HG03460 (cell line): Measurements from ENCODE around the gene FRS2.
"Not testable (repeated sequence)": the region's sequence is repeated elsewhere in the genome, so short reads cannot be mapped to it uniquely, and the experiment has no call there.

Source experiments
- ATAC-seq: cut with Tn5 transposase; IDR thresholded peaks from one replicate; pipeline ENCODE4 v1.9.1; 2021; ENCODE audit not compliant: unreplicated experiment

FRS2 gene

GRCh38 chr12:69470189-69471075 is at the start of gene FRS2:
Gene FRS2, plus strand, starts transcription at chr12:69470388. Its CDS starts 98,643 bp downstream, at chr12:69569031.
- peak; percentile 98 for ATAC-seq

- no peak for ATAC-seq
These were observed 48.6 kb upstream of the FRS2 start for GRCh38 chr12:69421548-69421947.

- no peak for ATAC-seq
These were observed 46.9 kb upstream of the FRS2 start for GRCh38 chr12:69423037-69423905.

GRCh38 chr12:69425417-69425816 is 44.8 kb upstream of the FRS2 start:
- no peak for ATAC-seq

- no peak for ATAC-seq
These were observed 41.7 kb upstream of the FRS2 start for GRCh38 chr12:69428351-69429073.

GRCh38 chr12:69430942-69431590 is 39.1 kb upstream of the FRS2 start:
- ATAC-seq, result no peak

- no peak for ATAC-seq
These were observed 38.5 kb upstream of the FRS2 start for GRCh38 chr12:69431591-69432222.

- ATAC-seq, result no peak
These were observed 36.5 kb upstream of the FRS2 start for GRCh38 chr12:69433653-69434052.

- ATAC-seq, result no peak
These were observed 34.5 kb upstream of the FRS2 start for GRCh38 chr12:69435644-69436043.

GRCh38 chr12:69437073-69437472 is 33.1 kb upstream of the FRS2 start:
- no peak for ATAC-seq

- ATAC-seq, result no peak
These were observed 31.6 kb upstream of the FRS2 start for GRCh38 chr12:69438539-69438938.

GRCh38 chr12:69440016-69440415 is 30.2 kb upstream of the FRS2 start:
- no peak for ATAC-seq

GRCh38 chr12:69440886-69441285 is 29.3 kb upstream of the FRS2 start:
- no peak for ATAC-seq

GRCh38 chr12:69442894-69443293 is 27.3 kb upstream of the FRS2 start:
- no peak for ATAC-seq

- no peak for ATAC-seq
These were observed 26.3 kb upstream of the FRS2 start for GRCh38 chr12:69443916-69444315.

GRCh38 chr12:69447892-69448291 is 22.3 kb upstream of the FRS2 start:
- ATAC-seq, result no peak

- ATAC-seq, result not testable (repeated sequence)
These were observed 17.5 kb upstream of the FRS2 start for GRCh38 chr12:69452598-69453132.

GRCh38 chr12:69456239-69456638 is 13.9 kb upstream of the FRS2 start:
- ATAC-seq, result no peak

GRCh38 chr12:69457433-69457832 is 12.8 kb upstream of the FRS2 start:
- no peak for ATAC-seq

- ATAC-seq, result no peak
These were observed 10.7 kb upstream of the FRS2 start for GRCh38 chr12:69459477-69459876.
